NCI-H524 treated with DMSO at 0.1 percent for 48 hours (cell line): ENCODE results near the gene WDTC1.

Experiments used
- DNase-seq: peaks from one replicate; lab custom pipeline; 2025; lab: John Stamatoyannopoulos, UW

Gene WDTC1

GRCh38 chr1:27301582-27302199, 67.3 kb downstream of the WDTC1 start:
- no peak for DNase-seq

DNA sequence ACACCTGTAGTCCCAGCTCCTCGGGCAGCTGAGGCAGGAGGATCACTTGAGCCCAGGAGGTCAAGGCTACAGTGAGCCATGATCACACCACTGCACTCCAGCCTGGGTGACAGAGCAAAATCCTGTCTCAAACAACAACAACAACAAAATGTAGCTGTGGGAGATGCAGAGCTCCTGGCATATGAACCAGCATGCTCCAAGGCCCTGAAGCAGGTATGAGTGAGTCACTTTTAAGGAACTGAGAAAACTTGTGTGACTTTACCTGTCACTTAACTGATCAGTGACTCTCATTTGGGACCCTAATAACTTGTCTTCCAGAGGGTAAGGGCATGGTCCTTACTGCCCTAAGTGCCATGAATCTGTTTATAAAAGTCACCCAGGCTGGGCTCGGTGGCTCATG, 68.2 kb downstream of the WDTC1 start:
- no peak for DNase-seq

DNA sequence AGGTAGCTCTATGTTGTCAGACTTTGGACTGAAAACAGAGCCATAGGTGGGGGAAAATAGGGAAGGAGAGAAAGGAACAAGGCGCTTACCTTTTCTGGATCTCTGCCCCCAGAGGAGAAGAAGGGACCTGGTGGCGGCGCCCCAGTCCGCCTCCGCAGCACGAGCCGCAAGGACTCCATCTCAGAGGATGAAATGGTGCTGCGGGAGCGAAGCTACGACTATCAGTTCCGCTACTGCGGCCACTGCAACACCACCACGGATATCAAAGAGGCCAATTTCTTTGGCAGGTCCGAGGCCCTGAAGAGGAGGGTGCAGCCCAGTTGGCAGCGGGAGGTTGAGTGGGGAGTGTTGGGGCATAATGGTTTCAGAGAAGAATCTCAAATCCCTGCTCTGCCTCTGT, 69.1 kb downstream of the WDTC1 start:
- DNase-seq: no peak

- no peak for DNase-seq
These were observed 71.6 kb downstream of the WDTC1 start for GRCh38 chr1:27306071-27306470.

GRCh38 chr1:27306892-27307761, 72.7 kb downstream of the WDTC1 start:
- DNase-seq: peak; percentile 60

- DNase-seq: peak; percentile 86
These were observed 73.6 kb downstream of the WDTC1 start for GRCh38 chr1:27307874-27308598.

DNA sequence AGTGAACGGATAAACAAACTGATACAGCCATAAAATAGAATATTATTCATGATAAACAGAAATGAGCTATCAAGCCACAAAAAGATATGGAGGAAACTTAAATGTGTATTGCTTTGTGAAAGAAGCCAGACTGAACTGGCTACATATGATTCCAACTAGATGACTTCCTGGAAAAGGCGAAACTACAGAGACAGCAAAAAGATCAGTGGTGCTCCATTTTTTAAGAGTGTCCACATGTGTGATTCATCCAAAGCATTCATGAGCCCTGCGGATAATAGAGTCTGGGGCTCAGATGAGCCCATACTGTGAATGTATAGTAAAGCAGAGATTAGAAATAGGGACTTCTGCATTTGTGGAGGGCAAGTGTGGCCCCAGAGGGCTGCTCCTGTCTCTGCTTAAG, 79.7 kb downstream of the WDTC1 start:
- DNase-seq: no peak

DNA sequence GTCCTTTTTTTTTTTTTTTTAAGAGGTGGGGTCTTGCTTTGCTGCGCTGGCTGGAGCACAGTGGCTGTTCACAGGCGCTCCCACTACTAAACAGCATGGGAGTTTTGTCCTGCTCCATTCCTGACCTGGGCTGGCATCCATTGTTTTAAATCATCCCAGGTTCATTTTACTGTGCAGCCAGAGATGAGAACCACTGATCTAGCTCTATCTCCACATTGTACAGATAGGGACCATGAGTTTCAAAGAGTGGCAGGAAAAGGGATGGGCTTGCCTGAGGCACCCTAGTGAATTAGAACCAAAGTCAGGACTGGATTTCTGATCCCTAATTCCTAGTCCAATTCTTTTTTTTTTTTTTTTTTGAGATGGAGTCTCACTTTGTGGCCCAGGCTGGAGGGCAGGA, 80.3 kb downstream of the WDTC1 start:
- no peak for DNase-seq

GRCh38 chr1:27316860-27317259, 82.4 kb downstream of the WDTC1 start:
- DNase-seq: no peak

- no peak for DNase-seq
These were observed 83.7 kb downstream of the WDTC1 start for GRCh38 chr1:27318136-27318535.

DNA sequence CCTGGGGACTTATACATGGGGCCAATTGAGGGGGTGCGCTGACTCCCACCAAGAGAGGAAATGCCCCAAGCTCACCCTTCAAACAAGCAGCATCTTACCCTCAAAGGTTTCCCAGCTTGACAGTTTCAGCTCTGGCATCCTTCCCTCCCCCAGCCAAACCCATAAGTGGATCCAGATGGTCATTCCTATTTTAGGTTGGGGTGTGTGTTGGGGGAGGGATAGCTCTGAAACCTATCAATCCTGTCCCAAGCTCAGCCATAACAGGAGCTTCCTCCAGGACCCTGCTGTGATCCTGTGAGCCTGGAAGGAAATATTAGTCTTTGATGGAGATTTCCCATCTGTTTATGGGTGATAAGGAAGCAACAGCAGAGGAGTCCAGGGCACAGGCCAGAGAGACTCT, 84.2 kb downstream of the WDTC1 start:
- peak; percentile 92 for DNase-seq

- DNase-seq: peak; percentile 75
These were observed 87.6 kb downstream of the WDTC1 start, which contains the start of gene TMEM222 for GRCh38 chr1:27321813-27322568. TSS of gene TMEM222 (plus strand) at chr1:27322163. CDS start at chr1:27322198, 35 bp downstream.

GRCh38 chr1:27322569-27323240, 88.3 kb downstream of the WDTC1 start:
- DNase-seq: no peak

DNA sequence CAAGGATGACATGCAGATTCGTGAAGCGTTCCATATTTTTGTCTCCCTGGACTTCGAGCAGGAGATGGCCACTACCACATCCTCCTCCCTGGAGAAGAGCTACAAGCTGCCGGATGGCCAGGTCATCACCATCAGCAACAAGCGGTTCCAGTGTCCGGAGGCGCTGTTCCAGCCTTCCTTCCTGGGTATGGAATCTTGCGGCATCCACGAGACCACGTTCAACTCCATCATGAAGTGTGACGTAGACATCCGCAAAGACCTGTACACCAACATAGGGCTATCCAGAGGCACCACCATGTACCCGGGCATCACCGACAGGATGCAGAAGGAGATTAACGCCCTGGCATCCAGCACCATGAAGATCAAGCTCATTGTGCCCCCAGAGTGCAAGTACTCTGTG, 90.9 kb downstream of the WDTC1 start:
- DNase-seq: no peak

GRCh38 chr1:27327964-27328363, 93.5 kb downstream of the WDTC1 start:
- no peak for DNase-seq

DNA sequence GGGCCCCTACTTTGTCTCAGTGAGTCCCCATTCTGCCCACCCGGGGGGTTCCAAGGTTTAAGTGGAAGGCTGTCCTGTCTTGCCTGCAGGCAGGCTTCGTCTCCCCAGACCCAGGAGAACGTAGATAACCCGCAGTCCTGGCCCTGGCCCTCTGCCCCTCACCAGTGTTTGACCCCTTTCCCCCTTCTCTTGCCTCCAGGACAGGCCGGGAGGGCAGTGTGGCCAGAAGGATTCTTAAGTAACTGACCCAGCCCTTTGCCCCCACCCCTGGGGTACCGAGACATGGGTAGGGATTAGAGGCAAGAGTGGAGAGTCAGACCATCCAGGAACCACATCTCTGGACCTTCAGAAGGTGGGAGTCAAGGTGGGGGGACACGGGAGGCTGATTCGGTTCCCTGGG, 96.4 kb downstream of the WDTC1 start:
- DNase-seq: no peak

GRCh38 chr1:27331426-27331825, 97.0 kb downstream of the WDTC1 start:
- DNase-seq: no peak

- DNase-seq: no peak
These were observed 97.5 kb downstream of the WDTC1 start for GRCh38 chr1:27331922-27332321.

DNA sequence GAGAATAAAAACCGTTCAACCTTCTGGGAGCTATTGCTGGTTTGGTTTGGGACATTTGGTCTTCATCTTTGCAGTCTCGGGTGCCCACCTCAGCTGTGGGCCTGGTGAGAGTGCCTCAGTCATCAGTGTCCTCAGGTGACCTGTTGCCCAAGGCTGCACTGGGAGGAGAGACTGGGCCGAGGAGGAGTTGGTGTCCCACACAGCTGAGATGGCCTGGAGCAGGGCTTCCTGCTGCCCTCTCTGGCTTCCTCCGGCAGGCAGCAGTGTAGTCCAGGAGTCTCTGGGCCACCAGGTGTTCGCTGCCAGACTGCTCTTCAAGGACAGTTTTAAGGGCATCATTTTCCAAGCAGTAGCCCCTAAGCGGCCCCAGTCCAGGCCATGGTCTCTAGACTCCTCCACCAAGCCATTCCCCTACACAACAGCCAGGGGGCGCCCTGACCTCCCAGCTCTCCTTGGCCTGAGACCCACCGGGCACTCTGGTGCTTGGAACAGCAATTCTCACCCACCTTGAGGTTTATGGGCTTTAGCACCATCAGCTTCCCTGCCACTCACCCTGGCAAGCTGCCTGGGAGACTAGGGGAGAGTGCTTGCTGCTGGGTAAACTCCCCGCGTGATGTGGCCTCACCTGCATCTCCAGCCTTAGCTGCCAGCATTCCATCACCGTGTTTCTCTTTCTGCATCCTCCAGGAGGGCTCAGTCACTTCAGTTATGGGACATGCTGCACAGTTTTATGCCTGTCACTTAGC, 98.3 kb downstream of the WDTC1 start:
- no peak for DNase-seq

DNA sequence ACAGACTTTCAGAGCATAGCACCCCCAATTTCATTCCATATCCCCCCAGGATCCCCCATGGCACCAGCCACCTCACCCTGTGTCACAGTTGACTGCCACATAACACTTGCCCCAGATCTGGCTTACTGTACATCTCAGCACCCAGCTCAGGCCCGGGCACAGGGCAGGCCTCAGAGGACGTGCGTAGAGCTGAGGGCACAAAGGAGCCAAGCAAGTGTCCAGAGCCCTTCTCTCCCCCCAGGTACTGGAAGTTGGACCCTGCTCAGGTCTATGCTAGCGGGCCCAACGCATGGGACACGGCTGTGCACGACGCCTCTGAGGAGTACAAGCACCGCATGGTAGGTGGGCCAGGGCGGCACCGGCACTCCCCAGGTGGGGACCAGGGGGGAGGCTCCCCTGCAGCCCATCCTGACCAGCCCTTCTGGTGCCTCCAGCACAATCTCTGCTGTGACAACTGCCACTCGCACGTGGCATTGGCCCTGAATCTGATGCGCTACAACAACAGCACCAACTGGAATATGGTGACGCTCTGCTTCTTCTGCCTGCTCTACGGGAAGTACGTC, 99.4 kb downstream of the WDTC1 start:
- DNase-seq: no peak
